ENCODE measurements around the gene IL17RC.

GRCh38 chr3:9944271-9944670, 27.4 kb downstream of the IL17RC start:
- TF ChIP-seq, protein P1, sequence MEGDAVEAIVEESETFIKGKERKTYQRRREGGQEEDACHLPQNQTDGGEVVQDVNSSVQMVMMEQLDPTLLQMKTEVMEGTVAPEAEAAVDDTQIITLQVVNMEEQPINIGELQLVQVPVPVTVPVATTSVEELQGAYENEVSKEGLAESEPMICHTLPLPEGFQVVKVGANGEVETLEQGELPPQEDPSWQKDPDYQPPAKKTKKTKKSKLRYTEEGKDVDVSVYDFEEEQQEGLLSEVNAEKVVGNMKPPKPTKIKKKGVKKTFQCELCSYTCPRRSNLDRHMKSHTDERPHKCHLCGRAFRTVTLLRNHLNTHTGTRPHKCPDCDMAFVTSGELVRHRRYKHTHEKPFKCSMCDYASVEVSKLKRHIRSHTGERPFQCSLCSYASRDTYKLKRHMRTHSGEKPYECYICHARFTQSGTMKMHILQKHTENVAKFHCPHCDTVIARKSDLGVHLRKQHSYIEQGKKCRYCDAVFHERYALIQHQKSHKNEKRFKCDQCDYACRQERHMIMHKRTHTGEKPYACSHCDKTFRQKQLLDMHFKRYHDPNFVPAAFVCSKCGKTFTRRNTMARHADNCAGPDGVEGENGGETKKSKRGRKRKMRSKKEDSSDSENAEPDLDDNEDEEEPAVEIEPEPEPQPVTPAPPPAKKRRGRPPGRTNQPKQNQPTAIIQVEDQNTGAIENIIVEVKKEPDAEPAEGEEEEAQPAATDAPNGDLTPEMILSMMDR (IDR thresholded peaks at IDR 0.05): no peak
- no peak for TF ChIP-seq POLR2A (IDR thresholded peaks at IDR 0.05)

All from Peyer's patch (tissue), 4 donors.